H1 (cell line): ENCODE results near the gene TMEM164.

ENCODE experiments used
- BRCA1 ChIP-seq: IDR thresholded peaks from 2 replicates; pipeline ENCODE4 v1.6.1; 2012; ENCODE audit warnings: low read depth, low read length, improper control_type of control experiment
- CTCF ChIP-seq, 3 experiments: IDR thresholded peaks; 1 replicate in 2 of 3; 2 replicates in 1 of 3; pipeline versions ENCODE4 v1.5.1 to v1.6.1; 2011; ENCODE audit warnings: low read length in 3 of 3, mild to moderate bottlenecking in 3 of 3, inconsistent platforms in 2 of 3, low read depth in 1 of 3, moderate library complexity in 1 of 3; ENCODE audit not compliant: insufficient read depth in 1 of 3; ENCODE audit errors: control extremely low read depth in 1 of 3

GRCh38 chrX:110145854-110146253, 142.9 kb downstream of the TMEM164 start:
- TF ChIP-seq CTCF (IDR thresholded peaks at IDR 0.05; ENCODE audit: control extremely low read depth in 1 of 3, insufficient read depth in 1 of 3, low read depth in 1 of 3, low read length in 3 of 3): peak in 1 of 3 experiments; percentile 37; a peak in 2 of 4 replicates
- no peak for TF ChIP-seq BRCA1
